A673 (cell line): ENCODE data around the gene DGKA.

Experiments used
- CTCF ChIP-seq: fragments of 300-800, 200-600 bp; sonication (generic); conservative IDR thresholded peaks from 2 replicates; pipeline ENCODE4 v1.5.1; 2017; ENCODE audit warnings: low read depth, mild to moderate bottlenecking, antibody characterized with exemption, low read length, moderate library complexity, mixed read lengths
- EZH2 ChIP-seq: fragments of 200-600 bp; sonication (generic); IDR thresholded peaks from 2 replicates; pipeline ENCODE4 v1.6.1; 2017; ENCODE audit warnings: borderline replicate concordance, low read depth, mild to moderate bottlenecking, mixed read lengths, antibody characterized with exemption, low read length; ENCODE audit not compliant: poor library complexity, severe bottlenecking

GRCh38 chr12:55891310-55891709, 39.7 kb upstream of the DGKA start:
- no peak for TF ChIP-seq CTCF
- TF ChIP-seq EZH2 = no peak
